Prostate gland (tissue), 2 donors: Measurements from ENCODE around the gene ST6GAL1. TPM values are rescaled to one million over a fixed set of nuclear protein-coding genes. Genes with fewer than 3 reads are reported as not detected.
"Not testable (repeated sequence)": the region's sequence is repeated elsewhere in the genome, so short reads cannot be mapped to it uniquely, and the experiment has no call there.

Source experiments
- DNase-seq: peaks from one replicate; pipeline ENCODE4 v3.0.0-alpha.2; 2019; ENCODE audit warnings: low spot score
- H3K27ac ChIP-seq, 2 donors: fragments of 200-600 bp; sonication (generic); 2 replicates each; pipeline ENCODE4 v1.5.1; 2017 to 2019
- H3K27me3 ChIP-seq: fragments of 200-600 bp; sonication (generic); replicated peaks from 2 replicates; pipeline ENCODE4 v1.5.1; 2019; ENCODE audit not compliant: insufficient read depth
- H3K36me3 ChIP-seq, 2 donors: fragments of 200-600 bp; sonication (generic); 1 replicate in 1 of 2; 2 replicates in 1 of 2; pipeline versions ENCODE4 v1.5.1 to v1.8.1; 2017 to 2019
- H3K4me1 ChIP-seq: fragments of 200-600 bp; sonication (generic); replicated peaks from 2 replicates; pipeline ENCODE4 v1.5.1; 2019
- H3K4me3 ChIP-seq, 2 donors: fragments of 200-600 bp; sonication (generic); 2 replicates each; pipeline ENCODE4 v1.5.1; 2017 to 2019
- H3K9me3 ChIP-seq: fragments of 200-600 bp; sonication (generic); 2 replicates; pipeline ENCODE4 v1.5.1; 2017
- CTCF ChIP-seq, 4 experiments: fragments of 200-600 bp in 2 of 4; fragments of 450-650 bp in 2 of 4; sonication (generic) in 2 of 4; IDR thresholded peaks; 1 replicate in 3 of 4; 2 replicates in 1 of 4; pipeline ENCODE4 v1.5.1; 2016 to 2019; ENCODE audit warnings: antibody characterized with exemption in 4 of 4, mild to moderate bottlenecking in 2 of 4, moderate library complexity in 2 of 4
- POLR2A ChIP-seq: fragments of 450-650 bp; IDR thresholded peaks from one replicate; pipeline ENCODE4 v1.6.1; 2016; ENCODE audit warnings: antibody characterized with exemption, mild to moderate bottlenecking
- POLR2AphosphoS5 ChIP-seq: sonication (generic); formaldehyde crosslinking; IDR thresholded peaks from one replicate; pipeline ENCODE4 v1.6.1; 2017; ENCODE audit warnings: antibody characterized with exemption
- WGBS: methylation state at CpG from one replicate; pipeline ENCODE4 v1.1.5; 2018; 5-methylcytosine and 5-hydroxymethylcytosine counted together
- intact Hi-C: fragments of 100-400 bp; cut with DNase I; formaldehyde crosslinking; loops from one replicate; pipeline ENCODE4 v1.14.2; 2022
- total RNA-seq, 2 donors: library from RNA; depleted of rRNA; stranded (reverse); fragments of >200 nt; gene quantifications; one replicate each; pipeline ENCODE4 v1.1.0, GENCODE V29; 2016

The ST6GAL1 gene
- total RNA-seq, 2 donors from 2014 or later = 101 to 225 TPM

GRCh38 chr3:186949281-186949982, 19.1 kb downstream of the ST6GAL1 start:
- H3K9me3 ChIP-seq = no peaks in the 10 kb centered on the region
- intact Hi-C loops = no loop called here
- peak overlapping the region; percentile 11 to 71 for H3K27ac ChIP-seq
- no peak for TF ChIP-seq POLR2AphosphoS5
- no peak for TF ChIP-seq POLR2A
- TF ChIP-seq CTCF (IDR thresholded peaks at IDR 0.05) = no peak
- no peaks in the 10 kb centered on the region for H3K27me3 ChIP-seq
- H3K4me1 ChIP-seq = peaks cover 6% of the 10 kb centered on the region
- no peak overlapping the region for H3K4me3 ChIP-seq
- WGBS = 67% methylated on average over 7 of the region's 7 CpGs
- no peaks in the 10 kb centered on the region for H3K36me3 ChIP-seq
- no peak for DNase-seq

- no peaks in the 10 kb centered on the region for H3K36me3 ChIP-seq
- DNase-seq = no peak
- 77% methylated on average over 3 of the region's 3 CpGs for WGBS
- H3K9me3 ChIP-seq = no peaks in the 10 kb centered on the region
- TF ChIP-seq POLR2AphosphoS5 = no peak
- TF ChIP-seq CTCF (IDR thresholded peaks at IDR 0.05) = no peak
- TF ChIP-seq POLR2A = no peak
- H3K4me3 ChIP-seq = no peak overlapping the region
- intact Hi-C loops = no loop called here
- peak overlapping the region; percentile 42 to 71 for H3K27ac ChIP-seq
- H3K4me1 ChIP-seq = peaks cover 6% of the 10 kb centered on the region
- no peaks in the 10 kb centered on the region for H3K27me3 ChIP-seq
Observed at GRCh38 chr3:186950402-186951093, 20.2 kb downstream of the ST6GAL1 start.

- Histone ChIP-seq H3K36me3 (no peaks in the 10 kb centered on the region), H3K27ac (peak overlapping the region; percentile 14 to 41), H3K4me1 (peaks cover 11% of the 10 kb centered on the region), H3K4me3 (no peak overlapping the region), H3K27me3 (no peaks in the 10 kb centered on the region), H3K9me3 (no peaks in the 10 kb centered on the region)
- TF ChIP-seq POLR2AphosphoS5 (no peak), POLR2A (no peak), CTCF (IDR thresholded peaks at IDR 0.05) (no peak)
- 95% methylated on average over 7 of the region's 7 CpGs for WGBS
- intact Hi-C loops = no loop called here
- DNase-seq = no peak
Observed at GRCh38 chr3:186951640-186952552, 21.6 kb downstream of the ST6GAL1 start.

GRCh38 chr3:186953011-186953487, 22.7 kb downstream of the ST6GAL1 start:
- H3K27me3 ChIP-seq = no peaks in the 10 kb centered on the region
- intact Hi-C loops = no loop called here
- TF ChIP-seq CTCF (IDR thresholded peaks at IDR 0.05) = no peak
- no peak for TF ChIP-seq POLR2A
- TF ChIP-seq POLR2AphosphoS5 = no peak
- DNase-seq = no peak
- 68% methylated on average over 4 of the region's 4 CpGs for WGBS
- H3K4me1 ChIP-seq = peaks cover 6% of the 10 kb centered on the region
- H3K4me3 ChIP-seq = no peak overlapping the region
- H3K36me3 ChIP-seq = no peaks in the 10 kb centered on the region
- peak overlapping the region; percentile 14 to 41 for H3K27ac ChIP-seq
- H3K9me3 ChIP-seq = no peaks in the 10 kb centered on the region

GRCh38 chr3:186953992-186954699, 23.8 kb downstream of the ST6GAL1 start:
- DNase-seq, H3K27ac ChIP-seq, H3K27me3 ChIP-seq, H3K36me3 ChIP-seq, H3K4me1 ChIP-seq, intact Hi-C loops, H3K4me3 ChIP-seq, H3K9me3 ChIP-seq: not testable (repeated sequence)
- 75% methylated on average over 6 of the region's 6 CpGs for WGBS
